ENCODE results near the gene NLRP3.
"Not testable (repeated sequence)": the region's sequence is repeated elsewhere in the genome, so short reads cannot be mapped to it uniquely, and the experiment has no call there.

The NLRP3 gene

GRCh38 chr1:247415423-247416361 lies at the start of gene NLRP3:
Gene NLRP3 (plus strand): TSS chr1:247416173. CDS start chr1:247418801, 2,628 bp downstream.
- H3K4me3 ChIP-seq (ENCODE audit: low read length), result no peak within 1 kb of the TSS
- peak; percentile 47 for DNase-seq (ENCODE audit: low read depth)
- no peak for TF ChIP-seq CTCF (IDR thresholded peaks at IDR 0.05; ENCODE audit: insufficient read depth, low read depth, low read length, missing control alignments)

- DNase-seq (ENCODE audit: low read depth); H3K4me3 ChIP-seq (ENCODE audit: low read length): not testable (repeated sequence)
Observed at GRCh38 chr1:247366345-247366744, 49.6 kb upstream of the NLRP3 start.

GRCh38 chr1:247366926-247367645 lies 48.9 kb upstream of the NLRP3 start:
- TF ChIP-seq CTCF (IDR thresholded peaks at IDR 0.05; ENCODE audit: insufficient read depth, low read depth, low read length, missing control alignments), result no peak
- no peak for DNase-seq (ENCODE audit: low read depth)
- H3K4me3 ChIP-seq (ENCODE audit: low read length), result no peak overlapping the region

- TF ChIP-seq CTCF (IDR thresholded peaks at IDR 0.05; ENCODE audit: insufficient read depth, low read depth, low read length, missing control alignments), result no peak
- H3K4me3 ChIP-seq (ENCODE audit: low read length), result no peak overlapping the region
- DNase-seq (ENCODE audit: low read depth), result peak; percentile 33
Observed at GRCh38 chr1:247367786-247368422, 48.1 kb upstream of the NLRP3 start.

GRCh38 chr1:247368490-247369145 lies 47.4 kb upstream of the NLRP3 start:
- no peak for DNase-seq (ENCODE audit: low read depth)
- H3K4me3 ChIP-seq (ENCODE audit: low read length), result no peak overlapping the region
- TF ChIP-seq CTCF (IDR thresholded peaks at IDR 0.05; ENCODE audit: insufficient read depth, low read depth, low read length, missing control alignments), result no peak

GRCh38 chr1:247370786-247371732 lies 44.9 kb upstream of the NLRP3 start:
- TF ChIP-seq CTCF (IDR thresholded peaks at IDR 0.05; ENCODE audit: insufficient read depth, low read depth, low read length, missing control alignments), result no peak

More at GRCh38 chr1:247370786-247371732, 44.9 kb upstream of the NLRP3 start:
- H3K4me3 ChIP-seq (ENCODE audit: low read length), result no peak overlapping the region
- DNase-seq (ENCODE audit: low read depth), result no peak

Data from epithelial cell of esophagus (primary cell).